ENCODE data around the gene ATP6V1F. TPM values are rescaled to one million over a fixed set of nuclear protein-coding genes. Genes with fewer than 3 reads are reported as not detected.
A peak's percentile ranks its signal among the peaks of the same experiment; 100 is the strongest.

Gene ATP6V1F
- polyA plus RNA-seq, 2 donors = 260 to 273 TPM

GRCh38 chr7:128867842-128868623 lies 5.4 kb downstream of the ATP6V1F start:
- 55 to 65% methylated on average over 11 of the region's 11 CpGs for WGBS, 2 donors
- peak overlapping the region; percentile 70 to 79 for H3K27ac ChIP-seq (ENCODE audit: low read depth in 2 of 2, low read length in 1 of 2)

GRCh38 chr7:128868624-128869137 lies 6.0 kb downstream of the ATP6V1F start:
- Histone ChIP-seq H3K4me3 (ENCODE audit: low read depth in 1 of 2, low read length in 2 of 2) (peak overlapping the region; percentile 47 to 52), H3K27ac (ENCODE audit: low read depth in 2 of 2, low read length in 1 of 2) (peak overlapping the region; percentile 13 to 79), H3K27me3 (ENCODE audit: control insufficient read depth in 1 of 2, insufficient read depth in 2 of 2, low read length in 2 of 2) (no peaks in the 10 kb centered on the region), H3K9me3 (ENCODE audit: control insufficient read depth in 2 of 2, insufficient read depth in 1 of 2, low read depth in 1 of 2, low read length in 1 of 2) (no peaks in the 10 kb centered on the region), H3K4me1 (ENCODE audit: control insufficient read depth in 2 of 2, insufficient read depth in 2 of 2, low read length in 1 of 2) (peaks cover 13 to 25% of the 10 kb centered on the region in 2 donors), H3K36me3 (ENCODE audit: control insufficient read depth in 2 of 2, insufficient read depth in 2 of 2, low read length in 1 of 2) (peaks cover 0 to 18% of the 10 kb centered on the region in 2 donors)
- WGBS, 2 donors = 34 to 41% methylated on average over 13 of the region's 13 CpGs

More at GRCh38 chr7:128867842-128868623, 5.4 kb downstream of the ATP6V1F start:
- Histone ChIP-seq H3K27me3 (ENCODE audit: control insufficient read depth in 1 of 2, insufficient read depth in 2 of 2, low read length in 2 of 2) (no peaks in the 10 kb centered on the region), H3K4me3 (ENCODE audit: low read depth in 1 of 2, low read length in 2 of 2) (no peak overlapping the region), H3K36me3 (ENCODE audit: control insufficient read depth in 2 of 2, insufficient read depth in 2 of 2, low read length in 1 of 2) (peaks cover 0 to 18% of the 10 kb centered on the region in 2 donors), H3K4me1 (ENCODE audit: control insufficient read depth in 2 of 2, insufficient read depth in 2 of 2, low read length in 1 of 2) (peaks cover 13 to 25% of the 10 kb centered on the region in 2 donors), H3K9me3 (ENCODE audit: control insufficient read depth in 2 of 2, insufficient read depth in 1 of 2, low read depth in 1 of 2, low read length in 1 of 2) (no peaks in the 10 kb centered on the region)

GRCh38 chr7:128869138-128869943 lies 6.7 kb downstream of the ATP6V1F start:
- Histone ChIP-seq H3K27me3 (ENCODE audit: control insufficient read depth in 1 of 2, insufficient read depth in 2 of 2, low read length in 2 of 2) (no peaks in the 10 kb centered on the region), H3K27ac (ENCODE audit: low read depth in 2 of 2, low read length in 1 of 2) (peak overlapping the region; percentile 40 to 72), H3K4me1 (ENCODE audit: control insufficient read depth in 2 of 2, insufficient read depth in 2 of 2, low read length in 1 of 2) (peaks cover 13 to 25% of the 10 kb centered on the region in 2 donors), H3K9me3 (ENCODE audit: control insufficient read depth in 2 of 2, insufficient read depth in 1 of 2, low read depth in 1 of 2, low read length in 1 of 2) (no peaks in the 10 kb centered on the region), H3K36me3 (ENCODE audit: control insufficient read depth in 2 of 2, insufficient read depth in 2 of 2, low read length in 1 of 2) (peaks cover 0 to 18% of the 10 kb centered on the region in 2 donors), H3K4me3 (ENCODE audit: low read depth in 1 of 2, low read length in 2 of 2) (peak overlapping the region; percentile 47 to 52)
- 1% methylated on average over 72 to 86 of the region's 86 CpGs for WGBS, 2 donors

- H3K4me3 ChIP-seq (ENCODE audit: low read depth in 1 of 2, low read length in 2 of 2) = peak overlapping the region; percentile 2 to 52
- WGBS, 2 donors = 7 to 8% methylated on average over 30 of the region's 30 CpGs
- peaks cover 13 to 25% of the 10 kb centered on the region in 2 donors for H3K4me1 ChIP-seq (ENCODE audit: control insufficient read depth in 2 of 2, insufficient read depth in 2 of 2, low read length in 1 of 2)
- no peaks in the 10 kb centered on the region for H3K9me3 ChIP-seq (ENCODE audit: control insufficient read depth in 2 of 2, insufficient read depth in 1 of 2, low read depth in 1 of 2, low read length in 1 of 2)
- H3K27me3 ChIP-seq (ENCODE audit: control insufficient read depth in 1 of 2, insufficient read depth in 2 of 2, low read length in 2 of 2) = no peaks in the 10 kb centered on the region
- peaks cover 0 to 17% of the 10 kb centered on the region in 2 donors for H3K36me3 ChIP-seq (ENCODE audit: control insufficient read depth in 2 of 2, insufficient read depth in 2 of 2, low read length in 1 of 2)
- H3K27ac ChIP-seq (ENCODE audit: low read depth in 2 of 2, low read length in 1 of 2) = no peak overlapping the region
Measured at GRCh38 chr7:128869944-128870285, 7.3 kb downstream of the ATP6V1F start.

GRCh38 chr7:128871050-128871449 lies 8.4 kb downstream of the ATP6V1F start:
- Histone ChIP-seq H3K36me3 (ENCODE audit: control insufficient read depth in 2 of 2, insufficient read depth in 2 of 2, low read length in 1 of 2) (peaks cover 0 to 6% of the 10 kb centered on the region in 2 donors), H3K4me3 (ENCODE audit: low read depth in 1 of 2, low read length in 2 of 2) (no peak overlapping the region), H3K27ac (ENCODE audit: low read depth in 2 of 2, low read length in 1 of 2) (no peak overlapping the region), H3K9me3 (ENCODE audit: control insufficient read depth in 2 of 2, insufficient read depth in 1 of 2, low read depth in 1 of 2, low read length in 1 of 2) (no peaks in the 10 kb centered on the region), H3K27me3 (ENCODE audit: control insufficient read depth in 1 of 2, insufficient read depth in 2 of 2, low read length in 2 of 2) (no peaks in the 10 kb centered on the region), H3K4me1 (ENCODE audit: control insufficient read depth in 2 of 2, insufficient read depth in 2 of 2, low read length in 1 of 2) (peaks cover 13 to 14% of the 10 kb centered on the region in 2 donors)
- 91 to 94% methylated on average over 5 of the region's 5 CpGs for WGBS, 2 donors

GRCh38 chr7:128872394-128872824 lies 9.8 kb downstream of the ATP6V1F start:
- H3K27me3 ChIP-seq (ENCODE audit: control insufficient read depth in 1 of 2, insufficient read depth in 2 of 2, low read length in 2 of 2) = no peaks in the 10 kb centered on the region
- H3K36me3 ChIP-seq (ENCODE audit: control insufficient read depth in 2 of 2, insufficient read depth in 2 of 2, low read length in 1 of 2) = no peaks in the 10 kb centered on the region
- H3K27ac ChIP-seq (ENCODE audit: low read depth in 2 of 2, low read length in 1 of 2) = no peak overlapping the region
- H3K4me3 ChIP-seq (ENCODE audit: low read depth in 1 of 2, low read length in 2 of 2) = no peak overlapping the region
- 66 to 72% methylated on average over 13 of the region's 13 CpGs for WGBS, 2 donors
- H3K9me3 ChIP-seq (ENCODE audit: control insufficient read depth in 2 of 2, insufficient read depth in 1 of 2, low read depth in 1 of 2, low read length in 1 of 2) = no peaks in the 10 kb centered on the region
- peaks cover 13 to 16% of the 10 kb centered on the region in 2 donors for H3K4me1 ChIP-seq (ENCODE audit: control insufficient read depth in 2 of 2, insufficient read depth in 2 of 2, low read length in 1 of 2)

GRCh38 chr7:128873234-128873633 lies 10.6 kb downstream of the ATP6V1F start:
- H3K27ac ChIP-seq (ENCODE audit: low read depth in 2 of 2, low read length in 1 of 2) = no peak overlapping the region
- peaks cover 11 to 15% of the 10 kb centered on the region in 2 donors for H3K4me1 ChIP-seq (ENCODE audit: control insufficient read depth in 2 of 2, insufficient read depth in 2 of 2, low read length in 1 of 2)
- H3K9me3 ChIP-seq (ENCODE audit: control insufficient read depth in 2 of 2, insufficient read depth in 1 of 2, low read depth in 1 of 2, low read length in 1 of 2) = no peaks in the 10 kb centered on the region
- H3K36me3 ChIP-seq (ENCODE audit: control insufficient read depth in 2 of 2, insufficient read depth in 2 of 2, low read length in 1 of 2) = no peaks in the 10 kb centered on the region
- 84 to 89% methylated on average over 9 of the region's 9 CpGs for WGBS, 2 donors
- H3K4me3 ChIP-seq (ENCODE audit: low read depth in 1 of 2, low read length in 2 of 2) = no peak overlapping the region
- no peaks in the 10 kb centered on the region for H3K27me3 ChIP-seq (ENCODE audit: control insufficient read depth in 1 of 2, insufficient read depth in 2 of 2, low read length in 2 of 2)

- no peaks in the 10 kb centered on the region for H3K27me3 ChIP-seq (ENCODE audit: control insufficient read depth in 1 of 2, insufficient read depth in 2 of 2, low read length in 2 of 2)
- no peaks in the 10 kb centered on the region for H3K9me3 ChIP-seq (ENCODE audit: control insufficient read depth in 2 of 2, insufficient read depth in 1 of 2, low read depth in 1 of 2, low read length in 1 of 2)
- no peaks in the 10 kb centered on the region for H3K36me3 ChIP-seq (ENCODE audit: control insufficient read depth in 2 of 2, insufficient read depth in 2 of 2, low read length in 1 of 2)
- no peak overlapping the region for H3K4me3 ChIP-seq (ENCODE audit: low read depth in 1 of 2, low read length in 2 of 2)
- peaks cover 6 to 9% of the 10 kb centered on the region in 2 donors for H3K4me1 ChIP-seq (ENCODE audit: control insufficient read depth in 2 of 2, insufficient read depth in 2 of 2, low read length in 1 of 2)
- WGBS, 2 donors = 66 to 68% methylated on average over 22 of the region's 22 CpGs
- H3K27ac ChIP-seq (ENCODE audit: low read depth in 2 of 2, low read length in 1 of 2) = no peak overlapping the region
Measured at GRCh38 chr7:128874140-128875031, 11.7 kb downstream of the ATP6V1F start.

- no peak overlapping the region for H3K4me3 ChIP-seq (ENCODE audit: low read depth in 1 of 2, low read length in 2 of 2)
- 65 to 70% methylated on average over 8 of the region's 8 CpGs for WGBS, 2 donors
Measured at GRCh38 chr7:128875523-128875948, 12.9 kb downstream of the ATP6V1F start.

More at GRCh38 chr7:128875523-128875948, 12.9 kb downstream of the ATP6V1F start:
- Histone ChIP-seq H3K4me1 (ENCODE audit: control insufficient read depth in 2 of 2, insufficient read depth in 2 of 2, low read length in 1 of 2) (peaks cover 0 to 6% of the 10 kb centered on the region in 2 donors), H3K27me3 (ENCODE audit: control insufficient read depth in 1 of 2, insufficient read depth in 2 of 2, low read length in 2 of 2) (no peaks in the 10 kb centered on the region), H3K9me3 (ENCODE audit: control insufficient read depth in 2 of 2, insufficient read depth in 1 of 2, low read depth in 1 of 2, low read length in 1 of 2) (no peaks in the 10 kb centered on the region), H3K27ac (ENCODE audit: low read depth in 2 of 2, low read length in 1 of 2) (no peak overlapping the region), H3K36me3 (ENCODE audit: control insufficient read depth in 2 of 2, insufficient read depth in 2 of 2, low read length in 1 of 2) (no peaks in the 10 kb centered on the region)
